ENCODE results near the gene U2SURP.
"Not testable (repeated sequence)": the region's sequence is repeated elsewhere in the genome, so short reads cannot be mapped to it uniquely, and the experiment has no call there.

Gene U2SURP

DNA sequence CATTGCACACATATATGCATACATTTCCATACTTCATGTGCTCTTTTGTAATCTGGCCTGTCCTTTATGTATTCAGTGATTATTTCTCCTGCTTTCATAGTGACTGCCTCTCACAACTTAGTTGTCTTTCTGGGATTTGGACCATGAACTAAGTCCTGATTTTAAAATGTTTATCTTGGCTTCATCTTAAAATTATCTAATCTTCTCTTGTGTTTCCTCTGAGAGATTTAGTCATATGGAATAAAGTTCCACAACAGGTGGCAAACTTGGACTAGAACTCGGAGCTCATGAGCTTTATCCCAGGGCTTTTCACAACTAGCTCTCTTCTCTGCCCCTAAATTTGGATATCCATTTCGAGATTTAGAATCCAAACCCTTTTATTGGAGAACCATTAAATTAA lies 44.3 kb downstream of the U2SURP start:
- Histone ChIP-seq H3K9ac (no peak overlapping the region), H3K4me1 (no peaks in the 10 kb centered on the region), H3K9me3 (ENCODE audit: control insufficient read depth, low read length) (no peaks in the 10 kb centered on the region), H3K27ac (no peak overlapping the region), H2AFZ (no peak overlapping the region), H3K36me3 (ENCODE audit: control insufficient read depth, insufficient read depth, low read length) (no peaks in the 10 kb centered on the region), H3K27me3 (ENCODE audit: control insufficient read depth, insufficient read depth, low read length) (no peaks in the 10 kb centered on the region), H3K4me2 (ENCODE audit: low read length) (no peak overlapping the region), H3K79me2 (no peaks in the 10 kb centered on the region), H3K4me3 (ENCODE audit: low read depth, low read length) (no peak overlapping the region)
- TF ChIP-seq, protein P1, sequence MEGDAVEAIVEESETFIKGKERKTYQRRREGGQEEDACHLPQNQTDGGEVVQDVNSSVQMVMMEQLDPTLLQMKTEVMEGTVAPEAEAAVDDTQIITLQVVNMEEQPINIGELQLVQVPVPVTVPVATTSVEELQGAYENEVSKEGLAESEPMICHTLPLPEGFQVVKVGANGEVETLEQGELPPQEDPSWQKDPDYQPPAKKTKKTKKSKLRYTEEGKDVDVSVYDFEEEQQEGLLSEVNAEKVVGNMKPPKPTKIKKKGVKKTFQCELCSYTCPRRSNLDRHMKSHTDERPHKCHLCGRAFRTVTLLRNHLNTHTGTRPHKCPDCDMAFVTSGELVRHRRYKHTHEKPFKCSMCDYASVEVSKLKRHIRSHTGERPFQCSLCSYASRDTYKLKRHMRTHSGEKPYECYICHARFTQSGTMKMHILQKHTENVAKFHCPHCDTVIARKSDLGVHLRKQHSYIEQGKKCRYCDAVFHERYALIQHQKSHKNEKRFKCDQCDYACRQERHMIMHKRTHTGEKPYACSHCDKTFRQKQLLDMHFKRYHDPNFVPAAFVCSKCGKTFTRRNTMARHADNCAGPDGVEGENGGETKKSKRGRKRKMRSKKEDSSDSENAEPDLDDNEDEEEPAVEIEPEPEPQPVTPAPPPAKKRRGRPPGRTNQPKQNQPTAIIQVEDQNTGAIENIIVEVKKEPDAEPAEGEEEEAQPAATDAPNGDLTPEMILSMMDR (IDR thresholded peaks at IDR 0.05): no peak

DNA sequence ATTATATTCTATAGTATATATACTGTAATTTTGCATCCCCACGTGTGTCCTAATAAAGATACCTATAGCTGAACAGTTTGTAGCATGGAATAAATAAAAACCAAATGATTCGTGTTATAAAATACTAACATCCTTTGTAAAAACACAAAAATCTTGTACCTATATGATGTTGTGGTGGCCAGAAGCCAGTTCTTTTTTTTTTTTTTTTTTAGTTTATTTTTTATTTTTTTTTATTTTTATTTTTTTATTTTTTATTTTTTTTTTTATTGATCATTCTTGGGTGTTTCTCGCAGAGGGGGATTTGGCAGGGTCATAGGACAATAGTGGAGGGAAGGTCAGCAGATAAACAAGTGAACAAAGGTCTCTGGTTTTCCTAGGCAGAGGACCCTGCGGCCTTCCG lies 44.7 kb downstream of the U2SURP start:
- H3K27ac ChIP-seq; H3K79me2 ChIP-seq; H3K4me3 ChIP-seq (ENCODE audit: low read depth, low read length); H3K27me3 ChIP-seq (ENCODE audit: control insufficient read depth, insufficient read depth, low read length); H3K9me3 ChIP-seq (ENCODE audit: control insufficient read depth, low read length); H3K9ac ChIP-seq; H2AFZ ChIP-seq; H3K4me1 ChIP-seq; H3K36me3 ChIP-seq (ENCODE audit: control insufficient read depth, insufficient read depth, low read length); H3K4me2 ChIP-seq (ENCODE audit: low read length): not testable (repeated sequence)

DNA sequence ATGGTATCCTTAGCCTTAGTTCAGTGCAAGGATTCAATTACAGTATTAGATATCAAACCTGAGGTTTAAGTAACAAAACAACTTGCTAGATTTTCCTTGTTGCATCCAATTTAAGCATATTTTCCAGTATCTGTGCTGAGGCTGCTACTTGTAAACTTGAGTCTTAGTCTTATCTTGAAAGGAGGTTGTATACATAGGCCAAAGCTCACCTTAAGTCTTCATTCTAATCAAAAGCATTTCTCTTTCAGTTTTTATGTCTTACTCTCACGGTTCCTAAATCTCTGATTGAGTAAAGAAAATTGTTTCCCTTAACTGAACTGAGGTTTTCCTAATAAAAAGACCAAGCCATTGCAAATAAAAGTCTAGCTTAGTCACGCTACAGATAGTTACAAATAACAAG lies 52.6 kb downstream of the U2SURP start:
- Histone ChIP-seq H3K4me3 (ENCODE audit: low read depth, low read length) (no peak overlapping the region), H3K4me1 (no peaks in the 10 kb centered on the region), H3K9me3 (ENCODE audit: control insufficient read depth, low read length) (no peaks in the 10 kb centered on the region), H3K4me2 (ENCODE audit: low read length) (no peak overlapping the region), H3K27me3 (ENCODE audit: control insufficient read depth, insufficient read depth, low read length) (no peaks in the 10 kb centered on the region), H3K9ac (no peak overlapping the region), H3K79me2 (no peaks in the 10 kb centered on the region), H2AFZ (no peak overlapping the region), H3K27ac (no peak overlapping the region), H3K36me3 (ENCODE audit: control insufficient read depth, insufficient read depth, low read length) (no peaks in the 10 kb centered on the region)
- TF ChIP-seq, protein P1 (IDR thresholded peaks at IDR 0.05): no peak

DNA sequence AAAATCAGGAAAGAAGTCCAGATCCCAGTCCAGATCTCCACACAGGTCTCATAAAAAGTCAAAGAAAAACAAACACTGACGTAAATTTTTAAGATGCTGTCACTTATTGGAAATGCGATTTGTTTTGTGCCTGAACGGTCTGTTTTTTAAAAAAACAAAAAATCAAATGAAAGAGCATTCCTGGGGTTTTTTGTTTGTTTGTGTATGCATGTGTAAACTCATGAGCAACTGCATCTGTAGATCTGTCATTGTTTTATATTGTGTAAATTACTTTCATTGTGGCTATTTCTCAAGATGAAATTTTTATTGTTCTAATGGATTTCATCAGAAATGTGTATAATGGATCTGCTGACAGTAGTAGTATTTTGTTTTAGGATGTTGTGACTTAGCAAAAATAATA lies 55.0 kb downstream of the U2SURP start:
- Histone ChIP-seq H2AFZ (no peak overlapping the region), H3K36me3 (ENCODE audit: control insufficient read depth, insufficient read depth, low read length) (no peaks in the 10 kb centered on the region), H3K27me3 (ENCODE audit: control insufficient read depth, insufficient read depth, low read length) (no peaks in the 10 kb centered on the region), H3K4me3 (ENCODE audit: low read depth, low read length) (no peak overlapping the region), H3K27ac (no peak overlapping the region), H3K79me2 (no peaks in the 10 kb centered on the region), H3K4me1 (no peaks in the 10 kb centered on the region), H3K4me2 (ENCODE audit: low read length) (no peak overlapping the region), H3K9me3 (ENCODE audit: control insufficient read depth, low read length) (no peaks in the 10 kb centered on the region), H3K9ac (no peak overlapping the region)
- TF ChIP-seq, protein P1 (IDR thresholded peaks at IDR 0.05): no peak

DNA sequence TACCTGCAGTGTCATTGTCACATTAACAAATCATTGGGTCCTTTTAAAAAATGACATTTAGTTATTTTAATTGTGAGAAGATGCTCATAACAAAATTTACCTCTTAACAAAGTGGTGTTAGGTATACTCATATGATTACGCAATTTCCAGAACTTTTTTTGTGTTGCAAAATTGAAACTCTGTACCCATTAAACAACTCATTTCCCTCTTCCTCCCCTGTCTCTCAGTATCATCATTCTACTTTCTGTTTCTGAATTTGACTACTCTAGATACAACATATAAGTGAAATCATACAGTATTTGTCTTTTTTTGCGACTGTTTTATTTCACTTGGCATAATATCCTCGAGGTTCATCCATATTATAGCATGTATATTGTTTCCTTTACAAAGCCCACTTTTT lies 59.5 kb downstream of the U2SURP start:
- no peak overlapping the region for H3K4me2 ChIP-seq (ENCODE audit: low read length)
- no peaks in the 10 kb centered on the region for H3K36me3 ChIP-seq (ENCODE audit: control insufficient read depth, insufficient read depth, low read length)
- no peak overlapping the region for H3K9ac ChIP-seq
- H3K79me2 ChIP-seq: no peaks in the 10 kb centered on the region
- no peak overlapping the region for H3K4me3 ChIP-seq (ENCODE audit: low read depth, low read length)
- TF ChIP-seq, protein P1 (IDR thresholded peaks at IDR 0.05): no peak
- no peaks in the 10 kb centered on the region for H3K4me1 ChIP-seq
- no peak overlapping the region for H3K27ac ChIP-seq
- no peaks in the 10 kb centered on the region for H3K27me3 ChIP-seq (ENCODE audit: control insufficient read depth, insufficient read depth, low read length)
- no peak overlapping the region for H2AFZ ChIP-seq
- no peaks in the 10 kb centered on the region for H3K9me3 ChIP-seq (ENCODE audit: control insufficient read depth, low read length)

Measured in parathyroid adenoma (tissue), 2 donors.